OCI-LY1 (cell line): ENCODE measurements around the gene HDDC3.

Experiments used
- H2AFZ ChIP-seq: fragments of 200-600 bp; sonication (generic), shearing (Covaris generic); 2 replicates; pipeline ENCODE4 v1.6.0; 2014; ENCODE audit warnings: antibody characterized with exemption, mild to moderate bottlenecking, low read length
- H3F3A ChIP-seq: fragments of 200-600 bp; sonication (generic), shearing (Covaris generic); 2 replicates; pipeline ENCODE4 v1.6.0; 2014; ENCODE audit warnings: mild to moderate bottlenecking, antibody characterized with exemption, low read length, moderate library complexity; ENCODE audit not compliant: insufficient read depth
- H3K27ac ChIP-seq: fragments of 200-600 bp; sonication (generic); 2 replicates; pipeline ENCODE4 v1.5.1; 2014; ENCODE audit warnings: low read length, mixed run types, mild to moderate bottlenecking, low read depth; ENCODE audit not compliant: poor library complexity, severe bottlenecking
- H3K27me3 ChIP-seq: fragments of 200-600 bp; sonication (generic); 2 replicates; pipeline ENCODE4 v1.6.0; 2014; ENCODE audit warnings: antibody characterized with exemption, mild to moderate bottlenecking, low read length, moderate library complexity; ENCODE audit not compliant: insufficient read depth
- H3K36me3 ChIP-seq: fragments of 200-600 bp; sonication (generic); 2 replicates; pipeline ENCODE4 v1.6.1; 2014; ENCODE audit warnings: mild to moderate bottlenecking, antibody characterized with exemption, low read length, moderate library complexity, mixed read lengths; ENCODE audit not compliant: insufficient read depth
- H3K4me1 ChIP-seq: fragments of 200-600 bp; sonication (generic); 2 replicates; pipeline ENCODE4 v1.5.1; 2014; ENCODE audit warnings: mild to moderate bottlenecking, low read length, moderate library complexity; ENCODE audit not compliant: insufficient read depth, severe bottlenecking
- H3K4me2 ChIP-seq: fragments of 200-600 bp; sonication (generic), shearing (Covaris generic); 2 replicates; pipeline ENCODE4 v1.6.1; 2014; ENCODE audit warnings: low read length
- H3K4me3 ChIP-seq: fragments of 200-600 bp; sonication (generic); 2 replicates; pipeline ENCODE4 v1.5.1; 2014; ENCODE audit warnings: low read length, low read depth, mild to moderate bottlenecking, mixed read lengths; ENCODE audit not compliant: poor library complexity, severe bottlenecking
- H3K79me2 ChIP-seq: fragments of 200-600 bp; shearing (Covaris generic); 2 replicates; pipeline ENCODE4 v1.6.1; 2016; ENCODE audit warnings: mixed run types, low read length, mixed read lengths; ENCODE audit not compliant: insufficient read depth
- H3K9ac ChIP-seq: fragments of 200-600 bp; sonication (generic), shearing (Covaris generic); 2 replicates; pipeline ENCODE4 v1.6.1; 2014; ENCODE audit warnings: mild to moderate bottlenecking, low read length, mixed read lengths
- H3K9me2 ChIP-seq: fragments of 200-600 bp; sonication (generic), shearing (Covaris generic); 2 replicates; pipeline ENCODE4 v1.6.1; 2014; ENCODE audit warnings: low read depth, mild to moderate bottlenecking, low read length, mixed read lengths
- H3K9me3 ChIP-seq: fragments of 200-600 bp; shearing (Covaris generic); 2 replicates; pipeline ENCODE4 v1.6.1; 2014; ENCODE audit warnings: low read length, mixed read lengths
- H4K20me1 ChIP-seq: fragments of 200-600 bp; sonication (generic), shearing (Covaris generic); 2 replicates; pipeline ENCODE4 v1.6.0; 2016; ENCODE audit warnings: mild to moderate bottlenecking, low read length; ENCODE audit not compliant: insufficient read depth
- EZH2 ChIP-seq: fragments of 200-600 bp; sonication (generic), shearing (Covaris generic); IDR thresholded peaks from 2 replicates; pipeline ENCODE4 v1.8.0; 2017; ENCODE audit warnings: borderline replicate concordance, mixed run types, mild to moderate bottlenecking, antibody characterized with exemption, low read length, moderate library complexity, mixed read lengths
- TF ChIP-seq, protein P1 (sequence below): fragments of 200-600 bp; sonication (generic), shearing (Covaris generic); IDR thresholded peaks from 2 replicates; pipeline ENCODE4 v1.5.1; 2017; ENCODE audit warnings: mild to moderate bottlenecking, antibody characterized with exemption, low read length, moderate library complexity, mixed read lengths

Gene HDDC3

DNA sequence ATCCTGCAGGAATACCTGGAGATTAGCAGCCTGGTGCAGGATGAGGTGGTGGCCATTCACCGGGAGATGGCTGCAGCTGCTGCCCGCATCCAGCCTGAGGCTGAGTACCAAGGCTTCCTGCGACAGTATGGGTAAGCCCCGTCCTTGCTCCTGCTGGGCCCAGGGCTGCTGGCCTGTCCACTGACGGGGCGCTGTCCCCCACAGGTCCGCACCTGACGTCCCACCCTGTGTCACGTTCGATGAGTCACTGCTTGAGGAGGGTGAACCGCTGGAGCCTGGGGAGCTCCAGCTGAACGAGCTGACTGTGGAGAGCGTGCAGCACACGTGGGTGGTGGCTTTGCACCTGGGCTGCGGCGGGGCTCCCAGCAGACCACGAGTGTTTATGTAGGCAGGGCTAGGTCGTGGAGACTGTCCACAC, 43.0 kb downstream of the HDDC3 start:
- Histone ChIP-seq H3K27me3 (peaks cover 20% of the 10 kb centered on the region), H2AFZ (no peak overlapping the region), H3K9me2 (no peaks in the 10 kb centered on the region), H3K79me2 (no peaks in the 10 kb centered on the region), H3F3A (no peaks in the 10 kb centered on the region), H3K4me2 (no peak overlapping the region), H3K9ac (no peak overlapping the region), H3K9me3 (no peaks in the 10 kb centered on the region), H3K36me3 (no peaks in the 10 kb centered on the region), H3K27ac (no peak overlapping the region), H3K4me1 (peaks cover 6% of the 10 kb centered on the region), H4K20me1 (no peaks in the 10 kb centered on the region), H3K4me3 (no peak overlapping the region)
- no peak for TF ChIP-seq EZH2
- TF ChIP-seq, protein P1, sequence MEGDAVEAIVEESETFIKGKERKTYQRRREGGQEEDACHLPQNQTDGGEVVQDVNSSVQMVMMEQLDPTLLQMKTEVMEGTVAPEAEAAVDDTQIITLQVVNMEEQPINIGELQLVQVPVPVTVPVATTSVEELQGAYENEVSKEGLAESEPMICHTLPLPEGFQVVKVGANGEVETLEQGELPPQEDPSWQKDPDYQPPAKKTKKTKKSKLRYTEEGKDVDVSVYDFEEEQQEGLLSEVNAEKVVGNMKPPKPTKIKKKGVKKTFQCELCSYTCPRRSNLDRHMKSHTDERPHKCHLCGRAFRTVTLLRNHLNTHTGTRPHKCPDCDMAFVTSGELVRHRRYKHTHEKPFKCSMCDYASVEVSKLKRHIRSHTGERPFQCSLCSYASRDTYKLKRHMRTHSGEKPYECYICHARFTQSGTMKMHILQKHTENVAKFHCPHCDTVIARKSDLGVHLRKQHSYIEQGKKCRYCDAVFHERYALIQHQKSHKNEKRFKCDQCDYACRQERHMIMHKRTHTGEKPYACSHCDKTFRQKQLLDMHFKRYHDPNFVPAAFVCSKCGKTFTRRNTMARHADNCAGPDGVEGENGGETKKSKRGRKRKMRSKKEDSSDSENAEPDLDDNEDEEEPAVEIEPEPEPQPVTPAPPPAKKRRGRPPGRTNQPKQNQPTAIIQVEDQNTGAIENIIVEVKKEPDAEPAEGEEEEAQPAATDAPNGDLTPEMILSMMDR = no peak

DNA sequence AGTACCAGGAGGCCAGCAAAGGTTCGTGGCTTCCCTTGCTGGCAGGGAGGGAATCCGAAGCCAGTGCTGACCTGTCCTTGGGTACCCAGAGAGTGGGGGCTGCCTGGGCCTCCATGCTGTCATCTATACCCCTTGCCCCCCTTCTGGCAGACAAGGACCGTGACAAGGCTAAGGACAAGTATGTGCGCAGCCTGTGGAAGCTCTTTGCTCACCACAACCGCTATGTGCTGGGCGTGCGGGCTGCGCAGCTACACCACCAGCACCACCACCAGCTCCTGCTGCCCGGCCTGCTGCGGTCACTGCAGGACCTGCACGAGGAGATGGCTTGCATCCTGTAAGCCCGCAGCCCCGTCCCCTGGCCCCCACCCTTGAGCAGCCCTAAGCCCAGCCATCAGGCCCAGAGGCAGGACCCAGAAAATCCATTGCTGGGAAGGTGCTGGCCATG, 45.3 kb downstream of the HDDC3 start:
- Histone ChIP-seq H3K4me2 (no peak overlapping the region), H3K79me2 (no peaks in the 10 kb centered on the region)

DNA sequence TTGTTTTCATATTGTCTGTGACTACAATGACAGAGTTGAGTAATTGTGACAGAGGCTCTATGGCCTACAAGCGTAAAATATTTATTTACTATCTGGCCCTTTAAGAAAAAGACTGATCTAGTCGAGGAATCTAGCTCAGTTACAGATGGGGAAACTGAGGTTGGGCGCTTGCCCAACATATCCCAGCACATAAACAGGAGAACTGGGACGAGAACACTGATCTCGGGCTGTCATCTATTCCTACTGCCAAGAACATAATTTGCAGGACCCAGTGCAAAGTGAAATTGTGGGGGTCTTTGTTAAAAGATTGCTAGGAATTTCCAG, 46.1 kb downstream of the HDDC3 start:
- no peak overlapping the region for H3K9ac ChIP-seq
- no peak overlapping the region for H3K27ac ChIP-seq

More for the DNA sequence above, 45.3 kb downstream of the HDDC3 start:
- no peaks in the 10 kb centered on the region for H4K20me1 ChIP-seq
- no peak overlapping the region for H2AFZ ChIP-seq
- no peaks in the 10 kb centered on the region for H3K9me3 ChIP-seq
- no peaks in the 10 kb centered on the region for H3K4me1 ChIP-seq
- H3K27me3 ChIP-seq = peaks cover 17% of the 10 kb centered on the region
- H3K9me2 ChIP-seq = no peaks in the 10 kb centered on the region
- no peak overlapping the region for H3K4me3 ChIP-seq
- H3K36me3 ChIP-seq = no peaks in the 10 kb centered on the region
- H3K9ac ChIP-seq = no peak overlapping the region
- no peaks in the 10 kb centered on the region for H3F3A ChIP-seq
- TF ChIP-seq EZH2 = no peak
- TF ChIP-seq, protein P1 = no peak
- H3K27ac ChIP-seq = no peak overlapping the region

More for the DNA sequence above, 46.1 kb downstream of the HDDC3 start:
- no peaks in the 10 kb centered on the region for H3K36me3 ChIP-seq
- no peaks in the 10 kb centered on the region for H3F3A ChIP-seq
- H3K79me2 ChIP-seq = no peaks in the 10 kb centered on the region
- TF ChIP-seq, protein P1 = no peak
- no peak for TF ChIP-seq EZH2
- no peaks in the 10 kb centered on the region for H3K9me3 ChIP-seq
- H3K4me3 ChIP-seq = no peak overlapping the region
- H3K4me2 ChIP-seq = no peak overlapping the region
- H3K27me3 ChIP-seq = peaks cover 9% of the 10 kb centered on the region
- H4K20me1 ChIP-seq = no peaks in the 10 kb centered on the region
- no peak overlapping the region for H2AFZ ChIP-seq
- H3K4me1 ChIP-seq = no peaks in the 10 kb centered on the region
- H3K9me2 ChIP-seq = no peaks in the 10 kb centered on the region
